GM19463 (cell line): ENCODE measurements around the gene TAF6.

Experiments used
- ATAC-seq: cut with Tn5 transposase; IDR thresholded peaks from one replicate; pipeline ENCODE4 v1.9.1; 2021; ENCODE audit warnings: mild to moderate bottlenecking, moderate library complexity; ENCODE audit not compliant: unreplicated experiment

TAF6 gene

DNA sequence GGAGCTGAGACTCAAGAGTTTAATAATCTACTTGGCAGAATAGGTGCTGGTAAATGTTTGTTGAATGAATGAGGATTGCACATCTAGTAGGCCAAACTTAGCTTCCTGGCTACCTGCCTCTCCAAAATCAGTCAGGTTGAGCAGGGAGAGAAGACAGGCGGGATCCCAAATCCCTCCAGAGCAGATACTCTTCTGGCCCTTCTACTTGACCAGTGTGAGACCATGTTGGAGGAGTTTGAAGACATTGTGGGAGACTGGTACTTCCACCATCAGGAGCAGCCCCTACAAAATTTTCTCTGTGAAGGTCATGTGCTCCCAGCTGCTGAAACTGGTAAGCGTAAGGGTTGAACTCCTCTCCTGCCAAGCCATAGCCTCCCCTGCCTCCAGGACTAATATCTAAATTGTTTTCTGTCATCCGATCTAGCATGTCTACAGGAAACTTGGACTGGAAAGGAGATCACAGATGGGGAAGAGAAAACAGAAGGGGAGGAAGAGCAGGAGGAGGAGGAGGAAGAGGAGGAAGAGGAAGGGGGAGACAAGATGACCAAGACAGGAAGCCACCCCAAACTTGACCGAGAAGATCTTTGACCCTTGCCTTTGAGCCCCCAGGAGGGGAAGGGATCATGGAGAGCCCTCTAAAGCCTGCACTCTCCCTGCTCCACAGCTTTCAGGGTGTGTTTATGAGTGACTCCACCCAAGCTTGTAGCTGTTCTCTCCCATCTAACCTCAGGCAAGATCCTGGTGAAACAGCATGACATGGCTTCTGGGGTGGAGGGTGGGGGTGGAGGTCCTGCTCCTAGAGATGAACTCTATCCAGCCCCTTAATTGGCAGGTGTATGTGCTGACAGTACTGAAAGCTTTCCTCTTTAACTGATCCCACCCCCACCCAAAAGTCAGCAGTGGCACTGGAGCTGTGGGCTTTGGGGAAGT lies 5.4 kb upstream of the TAF6 start:
- ATAC-seq = no peak

- ATAC-seq = no peak
These were observed 3.4 kb upstream of the TAF6 start for GRCh38 chr7:100122568-100122967.

GRCh38 chr7:100122067-100122466 lies 2.9 kb upstream of the TAF6 start:
- no peak for ATAC-seq

- ATAC-seq = no peak
These were observed 1.5 kb upstream of the TAF6 start for GRCh38 chr7:100120733-100121036.

- peak; percentile 23 for ATAC-seq
These were observed 993 bp upstream of the TAF6 start for GRCh38 chr7:100119970-100120732.

DNA sequence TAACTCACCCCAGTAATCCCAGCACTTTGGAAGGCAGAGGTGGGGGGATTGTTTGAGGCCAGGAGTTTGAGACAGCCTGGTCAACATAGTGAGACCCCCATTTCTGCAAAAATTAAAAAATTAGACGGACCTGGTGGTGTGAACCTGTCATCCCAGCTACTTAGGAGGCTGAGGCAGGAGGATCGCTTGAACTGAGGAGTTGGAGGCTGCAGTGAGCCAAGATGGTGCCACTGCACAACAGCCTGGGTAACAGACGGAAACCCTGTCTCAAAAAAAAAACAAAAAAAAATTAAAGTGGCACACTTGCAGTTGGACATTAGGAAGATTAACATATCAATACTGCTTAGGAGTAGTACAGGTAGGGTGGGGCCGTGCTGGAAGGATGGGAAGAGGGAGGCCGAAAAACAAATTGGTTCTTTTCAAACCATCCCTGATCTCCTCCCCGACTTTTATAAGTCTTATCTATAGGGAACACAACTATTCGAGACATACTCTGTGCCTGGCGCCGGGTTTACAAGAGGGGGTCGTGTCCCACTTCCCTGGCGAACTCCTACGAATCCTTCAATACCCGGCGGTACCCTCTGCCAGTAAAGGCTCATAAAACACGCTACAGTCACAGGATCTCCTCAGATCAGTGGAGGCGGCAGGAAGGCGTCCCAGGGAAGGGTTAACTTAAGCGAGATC lies 628 bp downstream of the TAF6 start:
- ATAC-seq = no peak

GRCh38 chr7:100115026-100115425 lies 4.1 kb downstream of the TAF6 start:
- no peak for ATAC-seq

DNA sequence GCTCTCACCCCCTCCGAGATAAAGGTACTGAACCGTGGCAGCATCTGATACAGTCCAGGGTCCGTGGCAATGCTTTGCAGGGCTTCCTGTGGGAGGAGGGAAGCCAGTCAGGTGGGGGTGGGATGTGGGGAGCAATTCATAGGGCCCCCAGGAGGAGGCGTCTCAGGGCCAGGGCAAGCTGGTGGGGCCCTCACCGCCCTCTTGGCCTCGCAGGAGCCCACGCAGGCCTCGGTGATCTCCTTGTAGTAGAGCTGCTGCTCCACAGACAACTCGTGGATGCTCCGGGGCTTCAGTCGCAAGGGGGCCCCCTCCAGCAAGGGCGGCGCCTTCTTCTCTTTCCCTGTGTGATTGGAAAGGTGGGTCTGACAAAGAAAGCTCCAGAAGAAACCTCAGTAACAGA lies 7.2 kb downstream of the TAF6 start:
- ATAC-seq = no peak

GRCh38 chr7:100111156-100111555 lies 8.0 kb downstream of the TAF6 start:
- no peak for ATAC-seq

DNA sequence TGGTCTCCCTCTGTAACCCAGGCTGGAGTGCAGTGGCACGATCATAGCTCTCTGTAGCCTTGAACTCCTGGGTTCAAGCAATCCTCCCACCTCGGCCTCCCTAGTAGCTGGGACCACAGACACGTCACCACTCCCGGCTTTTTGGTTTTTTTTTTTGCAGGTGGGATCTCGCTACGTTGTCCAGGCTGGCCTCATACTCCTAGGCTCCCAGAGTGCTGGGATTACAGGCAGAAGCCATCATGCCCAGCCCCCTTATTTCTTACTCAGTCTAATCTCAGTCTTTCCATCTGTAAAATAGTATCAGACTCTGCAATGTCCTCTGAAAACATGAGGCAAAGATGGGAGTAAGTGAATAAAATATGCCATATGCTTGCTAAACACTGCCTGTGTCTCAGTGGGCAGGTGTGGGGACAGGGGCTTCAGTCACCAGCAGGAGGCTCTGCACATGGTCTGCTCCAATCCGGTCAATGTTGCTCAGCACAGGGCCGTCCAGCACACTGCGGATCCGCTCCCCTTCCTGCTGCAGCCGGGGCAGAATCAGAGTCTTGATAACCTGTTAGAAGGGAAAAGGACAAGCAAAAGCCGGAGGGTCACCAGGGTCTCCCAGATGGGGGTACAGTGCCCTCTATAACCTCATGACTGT lies 9.5 kb downstream of the TAF6 start:
- no peak for ATAC-seq

DNA sequence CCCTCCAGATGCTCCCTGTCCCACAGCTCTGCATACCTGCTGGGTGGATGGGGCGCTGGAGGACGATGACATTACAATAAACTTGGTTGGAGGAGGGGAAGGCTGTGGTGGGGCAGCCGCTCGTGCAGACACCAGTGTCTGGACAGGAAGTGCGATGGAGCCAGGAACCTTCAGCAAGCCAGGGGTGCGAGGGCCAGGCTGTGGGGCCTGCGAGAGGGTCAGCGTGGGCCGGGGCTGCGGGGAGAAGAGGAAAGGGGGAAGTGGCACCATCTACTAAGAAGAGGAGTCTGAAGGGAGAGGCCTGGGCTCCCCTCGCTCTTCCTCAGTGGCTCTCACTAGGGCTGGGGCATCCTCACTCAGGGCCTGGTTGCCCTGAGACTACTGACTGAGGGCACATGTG lies 11.3 kb downstream of the TAF6 start:
- no peak for ATAC-seq

DNA sequence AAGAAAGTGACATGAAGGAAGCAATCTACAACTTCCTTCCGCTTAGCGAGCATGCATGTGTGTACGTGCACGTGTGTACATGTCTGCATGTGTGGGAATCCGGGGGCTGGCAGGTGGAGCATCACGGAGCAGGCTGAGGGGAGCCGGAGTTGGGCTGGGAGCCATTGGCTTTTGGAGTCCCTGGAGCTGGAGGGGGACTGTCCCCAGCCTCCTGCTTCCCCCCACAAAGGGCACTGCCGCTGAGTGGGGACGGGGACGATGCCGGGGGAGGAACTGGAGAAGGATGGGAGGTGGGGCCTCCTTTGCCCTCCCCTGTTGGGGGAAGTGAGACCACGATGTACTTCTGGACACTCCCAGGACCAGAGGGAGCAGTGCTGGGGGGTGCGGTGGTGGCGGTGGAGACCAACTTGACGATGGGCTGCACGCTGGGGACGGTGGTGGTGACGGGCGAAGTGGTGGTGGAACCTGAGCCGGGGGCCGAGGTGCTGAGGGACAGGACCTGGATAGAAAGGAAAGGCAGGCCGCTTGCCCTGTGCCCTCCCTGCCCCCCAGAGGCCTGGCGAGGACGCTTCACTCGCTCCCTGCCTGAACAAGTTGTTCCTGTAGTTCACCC lies 11.9 kb downstream of the TAF6 start:
- ATAC-seq = no peak

DNA sequence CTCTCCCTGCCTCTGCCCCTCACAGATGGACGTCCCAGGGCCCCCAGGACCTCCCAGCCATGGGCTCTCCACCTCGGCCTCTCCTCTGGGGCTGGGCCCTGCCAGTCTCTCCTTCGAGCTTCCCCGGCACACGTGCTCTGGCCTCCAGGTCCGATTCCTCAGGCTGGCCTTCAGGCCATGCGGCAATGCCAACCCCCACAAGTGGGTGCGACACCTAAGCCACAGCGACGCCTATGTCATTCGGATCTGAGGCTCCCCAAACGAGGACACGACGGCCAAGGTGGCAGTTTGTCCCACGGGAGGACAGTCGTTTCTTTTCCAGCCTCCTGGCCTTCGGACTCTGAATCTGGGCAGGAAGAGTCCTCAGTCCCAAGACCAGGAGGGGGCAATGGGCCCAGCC lies 12.5 kb downstream of the TAF6 start:
- ATAC-seq = no peak

DNA sequence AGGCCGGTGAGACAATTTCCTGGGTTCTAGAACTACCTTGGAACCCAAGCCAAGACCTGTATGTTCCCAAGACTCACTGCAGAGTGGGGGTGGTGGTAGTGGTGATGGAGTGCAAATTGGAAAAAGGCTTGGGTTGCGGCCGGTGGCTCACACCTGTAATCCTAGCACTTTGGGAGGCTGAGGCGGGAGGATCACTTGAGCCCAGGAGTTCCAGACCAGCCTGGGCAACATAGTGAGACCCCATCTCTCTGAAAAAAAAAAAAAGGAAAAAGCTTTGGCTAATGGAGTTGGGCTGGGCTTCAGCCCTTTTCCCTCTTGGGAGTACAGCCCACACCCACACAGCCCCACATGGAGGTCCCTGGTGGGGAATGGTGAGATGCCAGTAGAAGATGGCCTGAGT lies 13.6 kb downstream of the TAF6 start:
- no peak for ATAC-seq

GRCh38 chr7:100102950-100103840 lies 16.0 kb downstream of the TAF6 start:
- ATAC-seq = no peak

GRCh38 chr7:100101016-100101862 lies 17.9 kb downstream of the TAF6 start, which contains the start of the genes AP4M1 and MCM7:
AP4M1 (plus strand) TSS chr7:100101643; CDS start chr7:100101715, 72 bp downstream.
MCM7 (minus strand) TSS chr7:100101397; CDS start chr7:100101294, 103 bp downstream.
- ATAC-seq = peak; percentile 88

DNA sequence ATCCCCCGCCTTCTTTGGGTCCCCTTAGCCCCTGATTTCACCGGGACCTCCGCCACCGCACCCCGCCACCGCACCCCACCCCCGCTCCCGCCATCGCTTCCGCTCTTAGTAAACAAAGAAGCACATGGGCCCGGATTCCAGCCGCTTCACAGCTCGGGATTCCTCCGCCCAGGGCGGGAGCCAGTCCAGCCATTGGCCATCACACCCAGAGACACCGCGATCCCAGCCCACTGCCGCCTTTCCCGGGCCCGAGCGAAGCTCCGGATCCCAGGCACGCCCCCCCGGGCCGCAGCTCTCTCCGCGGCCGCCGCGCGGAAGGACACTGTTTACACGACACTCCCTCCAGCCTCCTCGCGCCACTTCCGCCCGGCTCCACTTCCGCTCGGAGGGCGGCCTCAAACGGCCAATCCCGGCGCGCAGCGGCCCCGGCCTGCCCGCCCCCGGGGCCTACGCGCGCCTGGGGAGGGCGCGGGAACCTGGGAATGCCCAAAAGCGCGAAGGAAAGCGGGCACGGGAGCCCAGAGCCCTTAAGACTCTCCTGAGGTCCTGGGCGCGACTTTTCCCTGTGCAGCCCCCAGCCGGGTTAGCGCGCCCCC lies 18.6 kb downstream of the TAF6 start:
- ATAC-seq = peak; percentile 59

- no peak for ATAC-seq
These were observed 19.7 kb downstream of the TAF6 start for GRCh38 chr7:100099452-100099851.
